Transverse colon (tissue), 4 donors: ENCODE results near the gene MUC20. TPM values are rescaled to one million over a fixed set of nuclear protein-coding genes. Genes with fewer than 3 reads are reported as not detected.

Source experiments
- DNase-seq: peaks from one replicate; pipeline ENCODE4 v3.0.0-alpha.2; 2019
- H3K27ac ChIP-seq, 4 donors: fragments of 200-600 bp; sonication (generic); 2 replicates each; pipeline ENCODE4 v1.5.1; 2016 to 2018; ENCODE audit warnings: inconsistent platforms in 4 of 4
- H3K27me3 ChIP-seq: fragments of 200-600 bp; sonication (generic); 2 replicates; pipeline ENCODE4 v1.5.1; 2017; ENCODE audit warnings: inconsistent platforms
- H3K36me3 ChIP-seq, 4 donors: fragments of 200-600 bp; sonication (generic); 2 replicates each; pipeline ENCODE4 v1.5.1; 2017 to 2019; ENCODE audit warnings: inconsistent platforms in 4 of 4
- H3K4me1 ChIP-seq, 4 donors: fragments of 200-600 bp; sonication (generic); 2 replicates each; pipeline ENCODE4 v1.5.1; 2017 to 2020; ENCODE audit warnings: inconsistent platforms in 4 of 4
- H3K4me3 ChIP-seq, 4 donors: fragments of 200-600 bp; sonication (generic); 1 replicate in 1 of 4; 2 replicates in 3 of 4; pipeline versions ENCODE4 v1.5.1 to v1.6.1; 2017 to 2019; ENCODE audit warnings: inconsistent platforms in 4 of 4
- H3K9me3 ChIP-seq, 2 donors: fragments of 200-600 bp; sonication (generic); 2 replicates each; pipeline ENCODE4 v1.5.1; 2017 to 2019; ENCODE audit warnings: inconsistent platforms in 2 of 2
- EP300 ChIP-seq: sonication (generic); formaldehyde crosslinking; IDR thresholded peaks from one replicate; pipeline ENCODE4 v1.6.1; 2017; ENCODE audit warnings: antibody characterized with exemption, low read depth
- POLR2A ChIP-seq: fragments of 450-650 bp; IDR thresholded peaks from one replicate; pipeline ENCODE4 v1.6.1; 2016; ENCODE audit warnings: antibody characterized with exemption, mild to moderate bottlenecking, moderate library complexity
- POLR2AphosphoS5 ChIP-seq, 3 donors: sonication (generic); formaldehyde crosslinking; IDR thresholded peaks; one replicate each; pipeline ENCODE4 v1.6.1; 2016; ENCODE audit warnings: antibody characterized with exemption in 3 of 3
- WGBS, 2 donors: methylation state at CpG; one replicate each; pipeline ENCODE4 v1.1.5; 2018; ENCODE audit warnings: low coverage in 1 of 2; 5-methylcytosine and 5-hydroxymethylcytosine counted together
- in situ Hi-C, 4 donors: fragments of 200-750 bp; cut with MboI; loops; one replicate each; pipeline versions ENCODE4 v1.15.0 to v1.15.1; 2017; ENCODE audit warnings: low sequenced_read_pairs in 3 of 4, low pct_ligation_motif_present in 1 of 4, low pct_unique_long_range_greater_than_20kb in 1 of 4
- intact Hi-C: fragments of 100-400 bp; cut with DNase I; formaldehyde crosslinking; loops from one replicate; pipeline ENCODE4 v1.15.1; 2023; ENCODE audit warnings: low total_unique reads
- total RNA-seq, 4 donors: library from RNA; depleted of rRNA; stranded (reverse); fragments of >200 nt; gene quantifications; one replicate each; pipeline ENCODE4 v1.1.0, GENCODE V29; 2016
- TF ChIP-seq, protein P1 (sequence below), 5 experiments: fragments of 200-600 bp in 3 of 5; fragments of 450-650 bp in 2 of 5; sonication (generic) in 3 of 5; IDR thresholded peaks; 1 replicate in 2 of 5; 2 replicates in 3 of 5; pipeline ENCODE4 v1.5.1; 2016 to 2017; ENCODE audit warnings: antibody characterized with exemption in 5 of 5, inconsistent platforms in 3 of 5, mild to moderate bottlenecking in 2 of 5, moderate library complexity in 1 of 5

Gene MUC20
- total RNA-seq, 4 donors from 2014 or later, result 65.9 to 321 (median 131) TPM

DNA sequence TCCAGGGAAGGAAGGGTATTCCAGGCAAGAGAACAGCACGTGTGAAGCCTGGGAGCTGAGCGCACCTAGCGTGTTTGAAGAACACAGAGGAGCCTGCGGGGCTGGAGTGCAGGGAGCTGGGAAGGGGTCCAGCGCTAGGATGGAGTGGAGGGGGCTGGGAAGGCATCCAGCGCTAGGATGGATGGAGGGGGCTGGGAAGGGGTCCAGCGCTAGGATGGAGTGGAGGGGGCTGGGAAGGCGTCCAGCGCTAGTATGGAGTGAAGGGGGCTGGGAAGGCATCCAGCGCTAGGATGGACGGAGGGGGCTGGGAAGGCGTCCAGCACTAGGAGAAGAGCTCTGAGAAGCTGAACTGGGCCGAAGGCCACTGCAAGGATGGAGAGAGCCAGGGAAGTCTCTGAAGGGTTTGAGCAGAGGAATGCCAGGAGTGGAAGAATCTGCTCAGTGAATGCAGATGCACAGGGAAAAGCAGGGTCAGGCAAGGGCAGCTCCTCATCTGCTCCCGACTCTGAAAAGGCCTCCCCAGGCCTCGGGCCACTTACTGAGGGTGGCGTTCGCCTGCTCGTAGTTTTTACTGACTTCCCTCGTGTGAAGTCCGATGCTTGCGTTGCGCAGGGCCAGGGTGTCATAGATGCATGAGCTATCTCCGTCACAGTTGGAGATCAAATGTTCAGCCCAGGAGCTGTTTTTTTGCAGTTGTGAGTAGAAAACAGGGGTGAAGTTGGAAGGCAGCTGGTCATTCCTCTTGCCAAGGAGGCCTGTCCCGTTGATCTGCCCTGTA lies 39.8 kb downstream of the MUC20 start:
- TF ChIP-seq POLR2A (no peak), POLR2AphosphoS5 (IDR thresholded peaks at IDR 0.05) (no peak), EP300 (no peak)
- TF ChIP-seq, protein P1, sequence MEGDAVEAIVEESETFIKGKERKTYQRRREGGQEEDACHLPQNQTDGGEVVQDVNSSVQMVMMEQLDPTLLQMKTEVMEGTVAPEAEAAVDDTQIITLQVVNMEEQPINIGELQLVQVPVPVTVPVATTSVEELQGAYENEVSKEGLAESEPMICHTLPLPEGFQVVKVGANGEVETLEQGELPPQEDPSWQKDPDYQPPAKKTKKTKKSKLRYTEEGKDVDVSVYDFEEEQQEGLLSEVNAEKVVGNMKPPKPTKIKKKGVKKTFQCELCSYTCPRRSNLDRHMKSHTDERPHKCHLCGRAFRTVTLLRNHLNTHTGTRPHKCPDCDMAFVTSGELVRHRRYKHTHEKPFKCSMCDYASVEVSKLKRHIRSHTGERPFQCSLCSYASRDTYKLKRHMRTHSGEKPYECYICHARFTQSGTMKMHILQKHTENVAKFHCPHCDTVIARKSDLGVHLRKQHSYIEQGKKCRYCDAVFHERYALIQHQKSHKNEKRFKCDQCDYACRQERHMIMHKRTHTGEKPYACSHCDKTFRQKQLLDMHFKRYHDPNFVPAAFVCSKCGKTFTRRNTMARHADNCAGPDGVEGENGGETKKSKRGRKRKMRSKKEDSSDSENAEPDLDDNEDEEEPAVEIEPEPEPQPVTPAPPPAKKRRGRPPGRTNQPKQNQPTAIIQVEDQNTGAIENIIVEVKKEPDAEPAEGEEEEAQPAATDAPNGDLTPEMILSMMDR (IDR thresholded peaks at IDR 0.05), result no peak
- peaks cover 0 to 4% (median 0%) of the 10 kb centered on the region in 4 donors for H3K36me3 ChIP-seq
- H3K27ac ChIP-seq, result no peak overlapping the region
- intact Hi-C loops (no loop called here), in situ Hi-C loops (no loop called here)
- peaks cover 13% of the 10 kb centered on the region for H3K27me3 ChIP-seq
- 70 to 86% methylated on average over 3 to 24 of the region's 24 CpGs for WGBS, 2 donors
- peaks cover 0 to 3% (median 0%) of the 10 kb centered on the region in 4 donors for H3K4me1 ChIP-seq
- no peak overlapping the region for H3K4me3 ChIP-seq
- no peak for DNase-seq
- H3K9me3 ChIP-seq, result no peaks in the 10 kb centered on the region

DNA sequence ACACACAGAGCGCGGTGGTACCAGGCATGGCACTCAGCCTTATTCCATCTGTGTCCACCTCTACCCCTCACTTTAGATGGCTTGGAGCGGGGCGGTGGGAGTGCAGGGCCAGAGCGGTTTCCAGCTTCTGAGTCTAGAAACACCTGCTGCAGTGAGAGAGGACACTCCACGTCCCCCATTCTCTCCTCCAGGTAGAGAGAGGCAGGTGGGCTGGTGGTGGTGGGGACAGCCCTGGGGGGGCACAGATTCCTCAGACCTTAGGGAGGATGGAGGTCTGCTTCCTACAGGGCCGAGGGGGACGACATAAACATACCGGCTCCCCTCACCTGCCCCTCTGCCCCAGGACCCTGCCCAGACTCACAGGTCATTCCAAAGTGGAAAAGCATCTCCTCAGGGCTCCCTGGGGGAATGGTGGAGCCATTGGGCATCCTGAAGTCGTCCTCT lies 40.4 kb downstream of the MUC20 start:
- Histone ChIP-seq H3K9me3 (no peaks in the 10 kb centered on the region), H3K27ac (no peak overlapping the region), H3K4me3 (no peak overlapping the region), H3K4me1 (peaks cover 0 to 3% (median 0%) of the 10 kb centered on the region in 4 donors), H3K27me3 (peaks cover 13% of the 10 kb centered on the region), H3K36me3 (peaks cover 0 to 4% (median 0%) of the 10 kb centered on the region in 4 donors)
- TF ChIP-seq, protein P1 (IDR thresholded peaks at IDR 0.05), result no peak
- TF ChIP-seq POLR2A (no peak), POLR2AphosphoS5 (IDR thresholded peaks at IDR 0.05) (no peak), EP300 (no peak)
- in situ Hi-C loops, result no loop called here
- no peak for DNase-seq
- intact Hi-C loops, result no loop called here
- WGBS, 2 donors, result 81% methylated on average over 7 of the region's 10 CpGs; no CpG with 5 or more reads in 1 of the 2 donors

DNA sequence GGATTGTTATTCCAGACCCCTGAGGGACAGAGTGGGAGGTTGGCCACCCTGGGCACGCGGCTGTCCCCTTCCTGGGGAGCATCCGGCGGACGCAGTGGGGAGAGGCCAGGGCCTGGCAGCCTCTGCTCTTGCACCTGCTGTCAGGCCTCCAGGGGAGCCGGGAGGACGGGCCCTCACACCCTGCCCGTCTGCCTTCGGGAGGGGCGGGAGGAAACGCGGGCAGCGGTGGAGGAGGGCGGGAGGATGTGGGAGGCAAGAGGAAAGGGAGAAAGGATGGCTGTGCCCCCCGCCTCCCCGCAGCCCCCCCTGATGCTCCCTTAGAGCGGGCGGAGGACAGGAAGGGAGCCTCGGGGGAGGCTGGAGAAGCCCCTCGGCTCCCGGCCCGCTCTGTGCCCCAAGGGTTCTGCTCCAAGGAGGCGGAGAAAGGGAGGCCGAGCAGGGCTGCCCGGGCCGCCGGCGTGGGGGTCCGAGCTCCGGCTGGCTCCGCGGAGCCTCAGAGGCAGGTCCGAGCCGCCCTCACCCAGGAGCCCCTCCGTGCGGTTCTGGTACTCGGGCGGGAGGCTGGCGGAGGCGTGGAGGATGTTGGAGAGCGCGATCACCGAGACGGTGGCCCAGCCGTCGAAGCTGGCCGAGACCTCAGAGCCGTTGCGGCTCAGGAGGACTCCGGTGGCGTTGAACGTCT lies 40.9 kb downstream of the MUC20 start:
- Histone ChIP-seq H3K27me3 (peaks cover 13% of the 10 kb centered on the region), H3K9me3 (no peaks in the 10 kb centered on the region), H3K4me1 (peaks cover 0 to 3% (median 0%) of the 10 kb centered on the region in 4 donors), H3K4me3 (no peak overlapping the region), H3K36me3 (peaks cover 0 to 4% (median 0%) of the 10 kb centered on the region in 4 donors), H3K27ac (no peak overlapping the region)
- intact Hi-C loops, result no loop called here
- 59% methylated on average over 49 of the region's 52 CpGs; no CpG with 5 or more reads in 1 of the 2 donors for WGBS, 2 donors
- in situ Hi-C loops, result no loop called here
- no peak for DNase-seq
- TF ChIP-seq, protein P1 (IDR thresholded peaks at IDR 0.05), result no peak
- TF ChIP-seq POLR2AphosphoS5 (IDR thresholded peaks at IDR 0.05) (no peak), POLR2A (no peak), EP300 (no peak)

DNA sequence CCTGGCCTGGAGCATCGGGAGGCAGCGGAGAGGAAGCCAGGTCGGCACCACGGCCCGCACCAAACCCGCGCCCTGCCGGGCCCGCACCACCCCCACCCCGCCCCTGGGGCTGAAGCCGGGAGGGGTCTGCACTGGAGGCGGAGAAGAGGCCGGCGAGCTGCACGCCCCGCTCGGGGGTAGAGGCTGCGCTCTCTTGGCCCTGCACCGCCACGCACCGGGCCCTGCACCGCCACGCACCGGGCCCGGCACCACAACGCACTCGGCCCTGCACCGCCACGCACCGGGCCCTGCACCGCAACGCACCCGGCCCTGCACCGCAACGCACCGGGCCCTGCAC lies 41.4 kb downstream of the MUC20 start:
- H3K27me3 ChIP-seq, result peaks cover 13% of the 10 kb centered on the region
- 76% methylated on average over 26 of the region's 36 CpGs; no CpG with 5 or more reads in 1 of the 2 donors for WGBS, 2 donors
- DNase-seq, result no peak
- H3K9me3 ChIP-seq, result no peaks in the 10 kb centered on the region
- H3K4me3 ChIP-seq, result no peak overlapping the region
- H3K4me1 ChIP-seq, result peaks cover 0 to 3% (median 0%) of the 10 kb centered on the region in 4 donors
- H3K36me3 ChIP-seq, result peaks cover 0 to 4% (median 0%) of the 10 kb centered on the region in 4 donors
- intact Hi-C loops, result no loop called here
- TF ChIP-seq POLR2A (no peak), EP300 (no peak), POLR2AphosphoS5 (IDR thresholded peaks at IDR 0.05) (no peak)
- TF ChIP-seq, protein P1 (IDR thresholded peaks at IDR 0.05), result no peak
- in situ Hi-C loops, result no loop called here
- no peak overlapping the region for H3K27ac ChIP-seq
